Sigmoid colon (tissue), 4 donors: ENCODE results near the gene DMRTA2.

Experiments
- EP300 ChIP-seq, 4 donors: sonication (generic); formaldehyde crosslinking; IDR thresholded peaks; one replicate each; pipeline ENCODE4 v1.6.1; 2017; ENCODE audit warnings: antibody characterized with exemption in 4 of 4
- POLR2A ChIP-seq, 2 donors: fragments of 450-650 bp; IDR thresholded peaks; one replicate each; pipeline ENCODE4 v1.6.1; 2016; ENCODE audit warnings: antibody characterized with exemption in 2 of 2, mild to moderate bottlenecking in 2 of 2, moderate library complexity in 2 of 2
- POLR2AphosphoS5 ChIP-seq, 4 donors: sonication (generic); formaldehyde crosslinking; IDR thresholded peaks; one replicate each; pipeline ENCODE4 v1.6.1; 2017; ENCODE audit warnings: antibody characterized with exemption in 4 of 4
- TF ChIP-seq, protein P1 (sequence below), 4 experiments: fragments of 450-650 bp in 3 of 4; fragments of 200-600 bp in 1 of 4; IDR thresholded peaks; one replicate each; pipeline ENCODE4 v1.5.1; 2016 to 2019; ENCODE audit warnings: antibody characterized with exemption in 4 of 4, mild to moderate bottlenecking in 3 of 4, moderate library complexity in 2 of 4

DNA sequence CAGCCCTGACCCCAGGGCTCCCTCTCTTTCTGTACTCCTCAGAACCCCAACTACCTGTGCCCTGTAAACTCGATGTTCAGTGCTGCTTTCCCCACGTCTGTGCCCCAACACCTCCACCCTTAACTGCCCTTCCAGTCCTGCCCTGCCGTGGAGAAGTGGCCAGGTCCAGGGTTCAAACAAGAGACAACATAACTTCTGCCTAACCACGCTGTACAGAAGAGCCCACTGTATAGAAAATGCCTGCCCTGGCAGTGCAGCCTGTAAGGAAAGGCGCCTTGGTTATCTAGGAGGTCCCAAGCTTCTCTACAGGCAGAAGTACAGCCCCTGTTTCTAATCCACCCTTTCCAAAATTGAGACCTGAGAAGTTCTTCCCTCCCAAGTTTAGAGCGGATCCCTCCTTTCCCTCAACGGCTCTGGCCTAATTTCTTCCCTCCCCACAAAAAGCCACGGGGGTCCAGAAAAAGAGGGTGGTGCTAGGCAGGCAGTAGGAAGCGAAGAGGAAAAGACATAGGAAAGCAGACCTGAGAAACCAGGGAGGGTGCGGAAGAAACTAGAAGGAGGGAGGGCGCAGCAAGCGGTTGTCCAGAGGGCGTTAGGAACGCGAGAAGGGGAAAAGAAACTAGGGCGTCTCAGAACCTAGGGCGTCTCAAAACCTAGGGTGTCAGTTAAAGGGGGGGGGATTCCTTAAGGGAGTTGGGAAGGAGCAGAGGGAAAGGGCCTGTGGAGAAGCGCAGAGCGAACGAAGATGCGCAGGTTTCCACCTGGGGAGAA lies 3.2 kb downstream of the DMRTA2 start:
- TF ChIP-seq, protein P1, sequence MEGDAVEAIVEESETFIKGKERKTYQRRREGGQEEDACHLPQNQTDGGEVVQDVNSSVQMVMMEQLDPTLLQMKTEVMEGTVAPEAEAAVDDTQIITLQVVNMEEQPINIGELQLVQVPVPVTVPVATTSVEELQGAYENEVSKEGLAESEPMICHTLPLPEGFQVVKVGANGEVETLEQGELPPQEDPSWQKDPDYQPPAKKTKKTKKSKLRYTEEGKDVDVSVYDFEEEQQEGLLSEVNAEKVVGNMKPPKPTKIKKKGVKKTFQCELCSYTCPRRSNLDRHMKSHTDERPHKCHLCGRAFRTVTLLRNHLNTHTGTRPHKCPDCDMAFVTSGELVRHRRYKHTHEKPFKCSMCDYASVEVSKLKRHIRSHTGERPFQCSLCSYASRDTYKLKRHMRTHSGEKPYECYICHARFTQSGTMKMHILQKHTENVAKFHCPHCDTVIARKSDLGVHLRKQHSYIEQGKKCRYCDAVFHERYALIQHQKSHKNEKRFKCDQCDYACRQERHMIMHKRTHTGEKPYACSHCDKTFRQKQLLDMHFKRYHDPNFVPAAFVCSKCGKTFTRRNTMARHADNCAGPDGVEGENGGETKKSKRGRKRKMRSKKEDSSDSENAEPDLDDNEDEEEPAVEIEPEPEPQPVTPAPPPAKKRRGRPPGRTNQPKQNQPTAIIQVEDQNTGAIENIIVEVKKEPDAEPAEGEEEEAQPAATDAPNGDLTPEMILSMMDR (IDR thresholded peaks at IDR 0.05), result no peak
- TF ChIP-seq POLR2A (IDR thresholded peaks at IDR 0.05), result no peak
- no peak for TF ChIP-seq EP300 (IDR thresholded peaks at IDR 0.05)
- TF ChIP-seq POLR2AphosphoS5 (IDR thresholded peaks at IDR 0.05), result no peak
